Left hindlimb (tissue), 1 donor: ENCODE results near the gene LSM2.

ENCODE experiments used
- DNase-seq: peaks from one replicate; pipeline ENCODE4 v3.0.0-alpha.2; 2018

Gene LSM2

GRCh38 chr6:31775633-31776484 lies 30.9 kb downstream of the LSM2 start:
- DNase-seq = no peak

- DNase-seq = no peak
Observed at GRCh38 chr6:31775184-31775583, 31.6 kb downstream of the LSM2 start.

GRCh38 chr6:31771992-31772358 lies 34.8 kb downstream of the LSM2 start:
- no peak for DNase-seq

GRCh38 chr6:31770860-31771259 lies 35.9 kb downstream of the LSM2 start:
- DNase-seq = no peak

- DNase-seq = no peak
Observed at GRCh38 chr6:31769684-31770371, 36.9 kb downstream of the LSM2 start.

GRCh38 chr6:31768363-31769257 lies 38.2 kb downstream of the LSM2 start:
- DNase-seq = no peak

- no peak for DNase-seq
Observed at GRCh38 chr6:31767096-31767645, 39.6 kb downstream of the LSM2 start.

GRCh38 chr6:31765910-31766794 lies 40.6 kb downstream of the LSM2 start:
- no peak for DNase-seq

- DNase-seq = no peak
Observed at GRCh38 chr6:31765559-31765909, 41.2 kb downstream of the LSM2 start.

- DNase-seq = no peak
Observed at GRCh38 chr6:31764198-31764597, 42.6 kb downstream of the LSM2 start.

- DNase-seq = no peak
Observed at GRCh38 chr6:31763619-31763940, 43.2 kb downstream of the LSM2 start.

GRCh38 chr6:31762878-31763618 lies 43.7 kb downstream of the LSM2 start:
- no peak for DNase-seq

GRCh38 chr6:31762356-31762755 lies 44.4 kb downstream of the LSM2 start, which contains the start of gene SAPCD1:
SAPCD1 (plus strand) TSS chr6:31762656; CDS start chr6:31763055, 399 bp downstream.
- DNase-seq = no peak

- DNase-seq = no peak
Observed at GRCh38 chr6:31761343-31761742, 45.4 kb downstream of the LSM2 start.

- DNase-seq = no peak
Observed at GRCh38 chr6:31760790-31761189, 46.0 kb downstream of the LSM2 start.

GRCh38 chr6:31758281-31758680 lies 48.5 kb downstream of the LSM2 start:
- no peak for DNase-seq

- DNase-seq = no peak
Observed at GRCh38 chr6:31752739-31753319, 53.9 kb downstream of the LSM2 start.

GRCh38 chr6:31750411-31751022 lies 56.2 kb downstream of the LSM2 start:
- no peak for DNase-seq

GRCh38 chr6:31749301-31750036 lies 57.3 kb downstream of the LSM2 start:
- DNase-seq = no peak
